Naive B cell (primary cell): ENCODE data around the gene GAPVD1. TPM values are rescaled to one million over a fixed set of nuclear protein-coding genes. Genes with fewer than 3 reads are reported as not detected.

Experiments
- ATAC-seq, 2 donors: fragments of 150-1000 bp; cut with Tn5 transposase; 2 replicates each; pipeline ENCODE4 v1.10.0; 2021; ENCODE audit warnings: low read depth in 2 of 2, mild to moderate bottlenecking in 2 of 2, moderate library complexity in 2 of 2
- DNase-seq: peaks from one replicate; pipeline ENCODE4 v3.0.0; 2022
- H3K27ac Mint-ChIP-seq, 6 donors: one replicate each; pipeline ENCODE4 v1.8.0; 2020 to 2022; ENCODE audit warnings: mild to moderate bottlenecking in 6 of 6, mixed read lengths in 6 of 6, moderate library complexity in 5 of 6, inconsistent platforms in 2 of 6
- H3K27me3 Mint-ChIP-seq, 3 donors: one replicate each; pipeline ENCODE4 v1.8.0; 2021 to 2022; ENCODE audit warnings: mixed read lengths in 3 of 3, mild to moderate bottlenecking in 1 of 3
- H3K36me3 Mint-ChIP-seq, 2 donors: one replicate each; pipeline ENCODE4 v1.8.0; 2020 to 2022; ENCODE audit warnings: mixed read lengths in 2 of 2, inconsistent platforms in 1 of 2, mild to moderate bottlenecking in 1 of 2
- H3K4me1 Mint-ChIP-seq, 3 donors: one replicate each; pipeline ENCODE4 v1.8.0; 2020 to 2022; ENCODE audit warnings: mixed read lengths in 3 of 3, inconsistent platforms in 1 of 3, mild to moderate bottlenecking in 1 of 3, moderate library complexity in 1 of 3
- H3K4me3 Mint-ChIP-seq, 8 donors: one replicate each; pipeline ENCODE4 v1.8.0; 2020 to 2022; ENCODE audit warnings: mild to moderate bottlenecking in 8 of 8, mixed read lengths in 8 of 8, moderate library complexity in 8 of 8, inconsistent platforms in 2 of 8
- H3K9me3 Mint-ChIP-seq, 7 donors: one replicate each; pipeline ENCODE4 v1.8.0; 2020 to 2022; ENCODE audit warnings: mixed read lengths in 7 of 7, mild to moderate bottlenecking in 5 of 7, inconsistent platforms in 2 of 7, moderate library complexity in 1 of 7
- polyA plus RNA-seq, 6 donors: library from polyadenylated mRNA; unstranded; fragments of 300-500 nt; fragmentation: Illumina TruSeq; gene quantifications; one replicate each; pipeline ENCODE4 v1.2.3, GENCODE V29; 2021; ENCODE audit warnings: low read depth in 6 of 6

GAPVD1 gene
- polyA plus RNA-seq, 6 donors from 2014 or later: 28.4 to 64.9 (median 39.0) TPM

- no peak overlapping the region for H3K4me3 Mint-ChIP-seq
- no peaks in the 10 kb centered on the region for H3K4me1 Mint-ChIP-seq
- peaks cover 17 to 25% of the 10 kb centered on the region in 2 donors for H3K36me3 Mint-ChIP-seq
Observed at GRCh38 chr9:125341566-125341965, 79.9 kb downstream of the GAPVD1 start.

GRCh38 chr9:125343518-125344275, 82.1 kb downstream of the GAPVD1 start:
- Mint-ChIP-seq H3K36me3 (peaks cover 15 to 30% of the 10 kb centered on the region in 2 donors), H3K27ac (no peak overlapping the region), H3K27me3 (no peaks in the 10 kb centered on the region), H3K4me1 (no peaks in the 10 kb centered on the region), H3K4me3 (no peak overlapping the region), H3K9me3 (no peaks in the 10 kb centered on the region)
- DNase-seq: no peak
- ATAC-seq: no peak

More at GRCh38 chr9:125341566-125341965, 79.9 kb downstream of the GAPVD1 start:
- H3K27ac Mint-ChIP-seq: peak overlapping the region in 1 of 6 donors; percentile 69
- H3K27me3 Mint-ChIP-seq: no peaks in the 10 kb centered on the region
- H3K9me3 Mint-ChIP-seq: no peaks in the 10 kb centered on the region
- DNase-seq: no peak
- ATAC-seq: no peak

DNA sequence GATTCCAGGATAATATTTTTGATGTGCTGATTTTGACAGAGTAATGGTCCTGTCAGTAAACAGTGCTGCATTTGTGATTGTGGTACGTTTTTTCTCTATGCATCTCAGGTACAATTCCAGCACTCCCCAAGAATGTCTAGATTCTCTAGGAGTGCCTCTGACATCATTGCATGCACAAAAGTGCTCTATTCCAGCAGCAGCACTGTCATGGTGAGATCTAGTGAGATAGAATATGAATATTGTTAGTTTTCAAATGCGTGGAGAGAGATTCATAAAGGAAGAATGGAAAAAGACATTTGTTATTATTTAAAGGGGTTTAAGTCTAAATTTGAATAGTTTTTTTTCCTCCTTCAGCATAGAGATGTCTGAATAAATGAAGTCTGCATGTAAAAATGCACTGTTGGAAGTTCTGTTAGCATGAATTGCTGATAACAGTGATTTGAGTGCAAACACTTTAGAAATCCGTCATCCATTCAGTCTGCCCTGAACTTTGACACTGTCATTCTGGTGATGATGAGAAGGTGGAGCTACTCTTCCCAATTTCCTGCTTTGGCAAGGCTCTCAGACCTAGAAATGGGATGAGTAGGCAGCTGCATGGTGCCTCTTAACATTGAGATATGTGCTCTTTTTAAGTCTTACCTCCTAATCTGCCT, 84.6 kb downstream of the GAPVD1 start:
- Mint-ChIP-seq H3K4me3 (no peak overlapping the region), H3K27ac (no peak overlapping the region), H3K4me1 (no peaks in the 10 kb centered on the region), H3K36me3 (peaks cover 23 to 43% of the 10 kb centered on the region in 2 donors), H3K27me3 (no peaks in the 10 kb centered on the region), H3K9me3 (peaks cover 0 to 2% (median 0%) of the 10 kb centered on the region in 7 donors)
- DNase-seq (no peak), ATAC-seq (no peak)

DNA sequence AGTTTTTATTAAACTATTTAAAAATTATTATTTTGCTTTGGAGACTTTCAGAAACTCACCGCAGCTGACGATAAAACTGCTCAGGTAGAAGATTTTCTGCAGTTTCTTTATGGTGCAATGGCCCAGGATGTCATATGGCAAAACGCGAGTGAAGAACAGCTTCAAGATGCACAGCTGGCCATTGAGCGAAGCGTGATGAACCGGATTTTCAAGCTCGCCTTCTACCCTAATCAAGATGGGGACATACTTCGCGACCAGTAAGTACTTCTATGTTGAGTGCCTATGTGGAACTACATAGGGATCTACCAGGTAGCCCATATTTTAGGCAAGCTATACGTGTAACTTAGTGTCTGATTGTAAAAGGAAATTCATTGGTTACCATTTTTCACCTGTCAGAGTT, 94.0 kb downstream of the GAPVD1 start:
- Mint-ChIP-seq H3K4me3 (no peak overlapping the region), H3K27ac (no peak overlapping the region)

DNA sequence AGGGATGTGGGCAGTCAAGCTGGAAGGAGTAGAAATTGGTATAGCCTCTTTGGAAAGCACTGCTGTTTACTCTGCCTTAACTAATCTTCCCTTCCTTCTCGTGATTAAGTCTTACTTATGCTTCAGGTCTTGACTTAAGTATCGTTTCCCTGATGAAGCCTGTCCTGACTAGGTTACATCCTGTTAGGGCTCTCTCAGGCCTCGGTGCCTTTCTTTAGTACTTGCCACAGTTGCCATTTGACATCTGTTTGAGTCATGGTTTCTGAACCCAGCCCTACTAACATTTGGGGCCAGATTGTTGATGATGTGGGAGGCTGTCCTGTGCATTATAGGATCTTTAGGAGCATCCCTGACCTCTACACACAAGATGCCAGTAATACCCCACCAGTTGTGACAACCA, 94.4 kb downstream of the GAPVD1 start:
- H3K9me3 Mint-ChIP-seq: no peaks in the 10 kb centered on the region
- no peak overlapping the region for H3K4me3 Mint-ChIP-seq
- DNase-seq: no peak
- H3K27ac Mint-ChIP-seq: peak overlapping the region in 1 of 6 donors; percentile 37
- ATAC-seq: no peak
- H3K4me1 Mint-ChIP-seq: peaks cover 0 to 1% (median 0%) of the 10 kb centered on the region in 3 donors
- H3K36me3 Mint-ChIP-seq: peaks cover 8 to 16% of the 10 kb centered on the region in 2 donors
- H3K27me3 Mint-ChIP-seq: no peaks in the 10 kb centered on the region

More for the DNA sequence above, 94.0 kb downstream of the GAPVD1 start:
- Mint-ChIP-seq H3K36me3 (peaks cover 12 to 18% of the 10 kb centered on the region in 2 donors), H3K9me3 (peaks cover 0 to 2% (median 0%) of the 10 kb centered on the region in 7 donors), H3K27me3 (no peaks in the 10 kb centered on the region), H3K4me1 (peaks cover 0 to 1% (median 0%) of the 10 kb centered on the region in 3 donors)
- no peak for DNase-seq
- no peak for ATAC-seq

DNA sequence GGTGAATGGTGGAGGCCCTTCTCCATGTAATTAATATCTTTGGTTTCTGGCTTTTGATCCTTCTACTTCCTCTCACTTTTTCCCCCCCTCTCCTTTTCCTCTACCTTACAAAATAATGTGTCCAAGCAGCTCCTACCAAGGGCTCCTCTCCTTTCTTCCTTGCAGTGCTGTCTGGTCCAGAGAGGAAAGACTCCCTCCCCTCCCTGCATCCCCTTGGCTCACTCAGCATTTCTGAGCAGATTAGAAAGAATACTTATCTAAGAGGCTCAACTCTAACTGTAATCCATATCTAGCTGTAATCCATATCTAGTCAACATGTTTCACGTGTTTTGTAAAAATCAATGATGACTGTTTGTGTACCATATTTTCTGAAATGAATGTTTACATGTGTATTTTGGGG, 97.4 kb downstream of the GAPVD1 start:
- no peak for DNase-seq
- no peak for ATAC-seq
- Mint-ChIP-seq H3K27me3 (no peaks in the 10 kb centered on the region), H3K4me3 (no peak overlapping the region), H3K9me3 (no peaks in the 10 kb centered on the region), H3K4me1 (no peaks in the 10 kb centered on the region), H3K36me3 (peaks cover 0 to 11% of the 10 kb centered on the region in 2 donors), H3K27ac (peak overlapping the region in 3 of 6 donors; percentile 65 to 80 (median 70))

DNA sequence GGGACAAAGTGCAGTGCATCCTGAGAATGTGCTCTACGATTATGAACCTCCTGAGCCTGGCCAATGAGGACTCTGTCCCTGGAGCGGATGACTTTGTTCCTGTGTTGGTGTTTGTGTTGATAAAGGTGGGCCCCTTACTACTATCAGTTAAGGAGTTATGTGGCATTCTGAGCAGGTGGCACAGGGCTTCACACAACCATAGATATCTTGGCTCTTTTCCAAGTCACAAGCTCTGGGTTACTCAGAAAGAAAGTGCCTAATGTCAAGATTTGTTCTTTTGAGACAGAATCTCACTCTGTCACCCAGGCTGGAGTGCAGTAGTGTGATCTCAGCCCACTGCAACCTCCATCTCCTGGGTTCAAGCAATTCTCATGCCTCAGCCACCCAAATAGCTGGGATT, 99.0 kb downstream of the GAPVD1 start:
- no peaks in the 10 kb centered on the region for H3K27me3 Mint-ChIP-seq
- H3K36me3 Mint-ChIP-seq: peaks cover 0 to 17% of the 10 kb centered on the region in 2 donors
- H3K4me1 Mint-ChIP-seq: no peaks in the 10 kb centered on the region
- no peak for DNase-seq
- no peak overlapping the region for H3K27ac Mint-ChIP-seq
- no peak for ATAC-seq
- no peak overlapping the region for H3K4me3 Mint-ChIP-seq
- H3K9me3 Mint-ChIP-seq: no peaks in the 10 kb centered on the region

DNA sequence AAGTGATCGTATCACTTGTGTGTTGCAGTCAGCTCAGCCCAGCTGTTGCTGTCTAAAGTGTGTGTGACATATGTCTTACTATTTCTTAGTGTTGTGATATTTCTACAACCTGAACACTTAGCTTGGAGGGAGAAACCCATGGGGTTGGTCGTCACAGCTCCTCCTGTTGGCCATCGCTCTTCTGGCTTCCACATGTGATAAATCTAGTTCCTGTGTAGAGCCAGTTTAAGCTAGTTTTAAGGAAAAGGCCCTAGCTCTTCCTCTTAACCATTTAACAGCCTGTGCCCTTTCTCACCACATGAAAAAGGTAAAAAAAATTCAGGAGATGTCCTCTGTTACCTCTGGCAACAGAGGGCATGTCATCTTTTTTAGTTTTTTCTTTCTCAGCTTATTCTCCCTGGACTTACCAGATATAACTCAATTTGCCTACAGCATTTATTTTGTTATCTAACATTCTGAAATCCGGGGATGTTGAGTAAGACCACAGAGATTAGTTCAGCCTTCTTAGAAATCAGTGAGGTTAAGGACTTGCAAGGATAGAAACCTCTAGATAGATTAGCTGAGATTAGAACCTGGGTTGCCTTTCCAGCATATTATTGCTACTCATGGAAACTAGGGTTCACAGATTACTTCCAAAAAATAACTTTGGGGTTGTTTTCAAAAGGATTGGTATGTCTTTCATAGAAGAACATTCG, 100.4 kb downstream of the GAPVD1 start:
- Mint-ChIP-seq H3K36me3 (peaks cover 0 to 13% of the 10 kb centered on the region in 2 donors), H3K4me3 (no peak overlapping the region), H3K27ac (peak overlapping the region in 1 of 6 donors; percentile 15), H3K27me3 (no peaks in the 10 kb centered on the region), H3K9me3 (no peaks in the 10 kb centered on the region), H3K4me1 (no peaks in the 10 kb centered on the region)
- peak; percentile 44 to 46 for ATAC-seq
- DNase-seq: no peak

DNA sequence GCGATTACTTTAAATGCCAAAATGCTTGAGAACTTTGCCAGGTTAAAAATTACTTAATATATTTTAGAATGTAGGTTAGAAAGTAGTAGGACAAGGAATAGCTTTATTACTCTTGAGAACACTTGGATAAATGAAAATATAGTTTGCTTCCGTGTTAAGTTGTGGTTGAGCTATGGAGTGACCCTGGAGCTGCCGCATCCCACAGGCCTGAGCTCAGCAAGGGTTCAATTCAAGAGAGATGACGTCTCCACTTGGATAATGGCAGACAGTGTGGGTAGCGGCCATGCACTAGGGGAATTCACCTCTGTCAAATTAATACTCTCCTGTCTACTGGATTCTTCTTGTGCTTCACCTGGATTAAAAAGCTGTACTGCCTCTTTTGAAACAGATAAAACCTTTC, 105.0 kb downstream of the GAPVD1 start:
- no peaks in the 10 kb centered on the region for H3K27me3 Mint-ChIP-seq
- DNase-seq (no peak), ATAC-seq (no peak)
- no peaks in the 10 kb centered on the region for H3K9me3 Mint-ChIP-seq
- no peak overlapping the region for H3K4me3 Mint-ChIP-seq
- H3K4me1 Mint-ChIP-seq: no peaks in the 10 kb centered on the region
- H3K27ac Mint-ChIP-seq: peak overlapping the region in 1 of 6 donors; percentile 47
- H3K36me3 Mint-ChIP-seq: peaks cover 0 to 9% of the 10 kb centered on the region in 2 donors

- Mint-ChIP-seq H3K36me3 (no peaks in the 10 kb centered on the region), H3K9me3 (no peaks in the 10 kb centered on the region), H3K4me1 (peaks cover 4 to 10% (median 6%) of the 10 kb centered on the region in 3 donors), H3K27ac (peak overlapping the region in 2 of 6 donors; percentile 40 to 78), H3K27me3 (peaks cover 0 to 15% (median 0%) of the 10 kb centered on the region in 3 donors), H3K4me3 (no peak overlapping the region)
- ATAC-seq: no peak
- no peak for DNase-seq
Observed at GRCh38 chr9:125370786-125371185, 109.2 kb downstream of the GAPVD1 start.

GRCh38 chr9:125372441-125373226, 111.0 kb downstream of the GAPVD1 start:
- Mint-ChIP-seq H3K4me1 (peaks cover 4 to 10% (median 6%) of the 10 kb centered on the region in 3 donors), H3K4me3 (no peak overlapping the region), H3K36me3 (no peaks in the 10 kb centered on the region), H3K27ac (peak overlapping the region in 2 of 6 donors; percentile 51 to 58), H3K9me3 (no peaks in the 10 kb centered on the region), H3K27me3 (peaks cover 0 to 15% (median 0%) of the 10 kb centered on the region in 3 donors)
- DNase-seq (no peak), ATAC-seq (no peak)

- ATAC-seq: peak; percentile 88 to 92
- Mint-ChIP-seq H3K36me3 (no peaks in the 10 kb centered on the region), H3K9me3 (no peaks in the 10 kb centered on the region), H3K4me1 (peaks cover 4 to 10% (median 6%) of the 10 kb centered on the region in 3 donors), H3K27ac (peak overlapping the region in 2 of 6 donors; percentile 30 to 56), H3K4me3 (peak overlapping the region in 5 of 8 donors; percentile 41 to 67 (median 54)), H3K27me3 (peaks cover 0 to 15% (median 0%) of the 10 kb centered on the region in 3 donors)
- peak; percentile 59 for DNase-seq
Observed at GRCh38 chr9:125374443-125375309, 113.0 kb downstream of the GAPVD1 start.
